Esophagus squamous epithelium (tissue), 5 donors: ENCODE results near the gene AATK. TPM values are rescaled to one million over a fixed set of nuclear protein-coding genes. Genes with fewer than 3 reads are reported as not detected.
A peak's percentile ranks its signal among the peaks of the same experiment; 100 is the strongest.

Experiments
- DNase-seq: peaks from one replicate; lab custom pipeline; 2025; lab: John Stamatoyannopoulos, UW
- H3K27ac ChIP-seq, 4 donors: fragments of 200-600 bp; sonication (generic); one replicate each; pipeline ENCODE4 v1.5.1; 2016 to 2019; ENCODE audit warnings: mild to moderate bottlenecking in 1 of 4
- H3K27me3 ChIP-seq, 4 donors: fragments of 200-600 bp; sonication (generic); 1 replicate in 3 of 4; 2 replicates in 1 of 4; pipeline versions ENCODE4 v1.5.1 to v1.6.0; 2017 to 2021; ENCODE audit warnings: antibody characterized with exemption in 1 of 4
- H3K36me3 ChIP-seq, 3 donors: fragments of 200-600 bp; sonication (generic); one replicate each; pipeline ENCODE4 v1.5.1; 2016 to 2019
- H3K4me1 ChIP-seq, 3 donors: fragments of 200-600 bp; sonication (generic); one replicate each; pipeline ENCODE4 v1.5.1; 2017 to 2019
- H3K4me3 ChIP-seq, 4 donors: fragments of 200-600 bp; sonication (generic); 1 replicate in 3 of 4; 2 replicates in 1 of 4; pipeline ENCODE4 v1.5.1; 2016 to 2019; ENCODE audit warnings: mild to moderate bottlenecking in 2 of 4, moderate library complexity in 1 of 4
- H3K9me3 ChIP-seq, 3 donors: fragments of 200-600 bp; sonication (generic); one replicate each; pipeline ENCODE4 v1.5.1; 2016 to 2019
- CTCF ChIP-seq, 6 experiments: fragments of 450-650 bp in 4 of 6; fragments of 200-600 bp in 2 of 6; sonication (generic) in 2 of 6; IDR thresholded peaks; one replicate each; pipeline ENCODE4 v1.5.1; 2016 to 2019; ENCODE audit warnings: antibody characterized with exemption in 6 of 6, mild to moderate bottlenecking in 4 of 6, moderate library complexity in 4 of 6
- POLR2A ChIP-seq, 4 donors: fragments of 450-650 bp; IDR thresholded peaks; one replicate each; pipeline ENCODE4 v1.6.1; 2017; ENCODE audit warnings: antibody characterized with exemption in 4 of 4, mild to moderate bottlenecking in 4 of 4, moderate library complexity in 3 of 4
- WGBS, 2 donors: methylation state at CpG; one replicate each; pipeline ENCODE4 v1.1.5; 2018; 5-methylcytosine and 5-hydroxymethylcytosine counted together
- intact Hi-C: fragments of 100-400 bp; cut with DNase I; formaldehyde crosslinking; loops from one replicate; pipeline ENCODE4 v1.15.0; 2022
- total RNA-seq, 4 donors: library from RNA; depleted of rRNA; stranded (reverse); fragments of >200 nt; gene quantifications; one replicate each; pipeline ENCODE4 v1.1.0, GENCODE V29; 2016
- donor health status: DM: yes; HTN: yes; CAD: no.

AATK gene
- total RNA-seq, 4 donors from 2014 or later, result 0.57 to 1.5 (median 0.70) TPM; not detected in 1

DNA sequence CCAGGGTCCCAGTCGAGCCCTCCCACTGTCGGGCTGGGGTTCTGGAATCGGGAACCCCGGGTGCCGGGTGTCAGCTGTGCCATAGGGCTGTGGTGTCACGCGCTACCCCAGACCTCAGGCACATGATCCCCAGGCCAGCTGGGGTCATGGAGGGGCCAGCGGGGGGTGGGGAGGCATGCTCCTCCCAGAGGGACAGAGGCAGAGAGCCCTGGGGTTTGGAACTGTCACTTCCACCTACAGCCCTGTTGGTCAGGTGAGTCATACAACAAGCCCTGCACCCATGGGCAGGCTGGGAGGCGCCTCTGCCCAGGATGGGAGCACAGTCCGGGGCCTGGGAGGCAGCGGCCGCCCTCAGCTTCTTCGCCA lies 68.1 kb downstream of the AATK start:
- H3K36me3 ChIP-seq, result peaks cover 11 to 46% (median 13%) of the 10 kb centered on the region in 3 donors
- peak overlapping the region; percentile 87 to 93 (median 91) for H3K27ac ChIP-seq
- no peaks in the 10 kb centered on the region for H3K27me3 ChIP-seq
- DNase-seq, result no peak
- intact Hi-C loops, result loop anchor here (10.0 kb wide), 1 partner anchor 73 kb away; no protein-coding TSS in a partner anchor
- H3K4me3 ChIP-seq, result peak overlapping the region in 2 of 4 donors; percentile 13 to 47
- TF ChIP-seq CTCF (IDR thresholded peaks at IDR 0.05) (no peak), POLR2A (IDR thresholded peaks at IDR 0.05) (no peak)
- H3K9me3 ChIP-seq, result no peaks in the 10 kb centered on the region
- peaks cover 52 to 77% (median 57%) of the 10 kb centered on the region in 3 donors for H3K4me1 ChIP-seq
- WGBS, 2 donors, result 80 to 81% methylated on average over 1 to 6 of the region's 13 CpGs

- 0% methylated on average over 1 of the region's 31 CpGs; no CpG with 5 or more reads in 1 of the 2 donors for WGBS, 2 donors
- peak overlapping the region in 2 of 4 donors; percentile 13 to 47 for H3K4me3 ChIP-seq
- no peak for DNase-seq
These were observed 68.7 kb downstream of the AATK start for GRCh38 chr17:81097134-81097942.

DNA sequence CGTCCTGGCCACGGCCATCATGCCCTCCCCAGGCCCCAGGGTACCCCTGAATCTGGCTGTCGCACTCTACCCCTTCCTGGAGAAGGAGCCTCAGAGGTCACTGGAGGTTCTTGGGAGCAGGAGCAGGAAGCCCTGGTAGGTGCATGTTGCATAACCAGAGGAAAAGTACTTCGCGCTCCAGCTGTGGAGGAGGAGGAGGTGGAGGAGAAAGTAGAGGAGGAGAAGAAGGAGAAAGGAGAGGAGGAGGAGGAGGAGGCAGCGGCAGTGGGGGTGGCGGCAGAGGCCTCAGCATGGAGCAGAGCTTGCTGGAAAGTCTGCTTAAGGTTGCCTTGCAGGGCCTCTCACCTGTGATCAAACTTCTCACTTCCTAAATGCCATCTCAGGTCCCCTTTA lies 69.3 kb downstream of the AATK start:
- 48 to 49% methylated on average over 4 of the region's 7 CpGs for WGBS, 2 donors
- peak overlapping the region in 1 of 4 donors; percentile 13 for H3K4me3 ChIP-seq
- no peak for TF ChIP-seq CTCF (IDR thresholded peaks at IDR 0.05)
- no peak for TF ChIP-seq POLR2A (IDR thresholded peaks at IDR 0.05)
- H3K27ac ChIP-seq, result peak overlapping the region; percentile 87 to 93 (median 91)
- H3K27me3 ChIP-seq, result no peaks in the 10 kb centered on the region
- intact Hi-C loops, result loop anchor here (10.0 kb wide), 1 partner anchor 72 kb away; no protein-coding TSS in a partner anchor
- H3K9me3 ChIP-seq, result no peaks in the 10 kb centered on the region
- DNase-seq, result no peak
- H3K36me3 ChIP-seq, result peaks cover 11 to 37% (median 13%) of the 10 kb centered on the region in 3 donors
- H3K4me1 ChIP-seq, result peaks cover 64 to 84% (median 69%) of the 10 kb centered on the region in 3 donors

More at GRCh38 chr17:81097134-81097942, 68.7 kb downstream of the AATK start:
- peak; percentile 54 to 75 (median 70) for TF ChIP-seq CTCF (IDR thresholded peaks at IDR 0.05)
- TF ChIP-seq POLR2A (IDR thresholded peaks at IDR 0.05), result no peak
- no peaks in the 10 kb centered on the region for H3K27me3 ChIP-seq
- H3K9me3 ChIP-seq, result no peaks in the 10 kb centered on the region
- intact Hi-C loops, result loop anchor here (10.0 kb wide), 1 partner anchor 73 kb away; no protein-coding TSS in a partner anchor
- H3K36me3 ChIP-seq, result peaks cover 11 to 40% (median 13%) of the 10 kb centered on the region in 3 donors
- peaks cover 58 to 82% (median 63%) of the 10 kb centered on the region in 3 donors for H3K4me1 ChIP-seq
- peak overlapping the region; percentile 87 to 93 (median 91) for H3K27ac ChIP-seq

GRCh38 chr17:81095383-81095762 lies 70.6 kb downstream of the AATK start:
- Histone ChIP-seq H3K36me3 (peaks cover 6 to 28% (median 7%) of the 10 kb centered on the region in 3 donors), H3K4me3 (peak overlapping the region in 2 of 4 donors; percentile 1 to 41), H3K4me1 (peaks cover 75 to 89% (median 77%) of the 10 kb centered on the region in 3 donors), H3K27ac (peak overlapping the region; percentile 89 to 93 (median 93)), H3K9me3 (no peaks in the 10 kb centered on the region), H3K27me3 (no peaks in the 10 kb centered on the region)
- no peak for DNase-seq
- TF ChIP-seq CTCF (IDR thresholded peaks at IDR 0.05) (no peak), POLR2A (IDR thresholded peaks at IDR 0.05) (no peak)
- intact Hi-C loops, result loop anchor here (10.0 kb wide), 1 partner anchor 71 kb away; no protein-coding TSS in a partner anchor
- 39 to 47% methylated on average over 6 of the region's 13 CpGs for WGBS, 2 donors
